B cell (primary cell): Measurements from ENCODE around the gene HEXD. TPM values are rescaled to one million over a fixed set of nuclear protein-coding genes. Genes with fewer than 3 reads are reported as not detected.
"Not testable (repeated sequence)": the region's sequence is repeated elsewhere in the genome, so short reads cannot be mapped to it uniquely, and the experiment has no call there.

Experiments
- ATAC-seq: fragments of 200-7000 bp; cut with Tn5 transposase; one replicate; pipeline ENCODE4 v1.10.0; 2021; ENCODE audit warnings: low read depth, mild to moderate bottlenecking, moderate number of reproducible peaks, moderate library complexity
- CTCF ChIA-PET: fragments of 350-600 bp; sonication (Branson Sonifier 250); formaldehyde crosslinking; loops from one replicate; lab custom pipeline; 2021; ENCODE audit warnings: antibody characterized with exemption, inconsistent platforms; lab: Charles Lee
- POLR2A ChIA-PET: fragments of 350-600 bp; sonication (Branson Sonifier 250); formaldehyde crosslinking; loops from one replicate; lab custom pipeline; 2021; ENCODE audit warnings: antibody characterized with exemption; lab: Charles Lee
- DNase-seq: peaks from one replicate; pipeline ENCODE4 v3.0.0; 2013
- H2AFZ ChIP-seq: 2 replicates; pipeline ENCODE4 v1.6.1; 2012; ENCODE audit warnings: mild to moderate bottlenecking, low read depth, low read length; ENCODE audit not compliant: insufficient read depth, poor library complexity, severe bottlenecking
- H3K27ac ChIP-seq, 2 donors: 1 replicate in 1 of 2; 2 replicates in 1 of 2; pipeline ENCODE4 v1.5.1; 2012 to 2013; ENCODE audit warnings: low read length in 2 of 2, mild to moderate bottlenecking in 2 of 2, moderate library complexity in 1 of 2
- H3K27me3 ChIP-seq, 4 experiments: fragments of 200-600 bp in 1 of 4; sonication (generic) in 1 of 4; replicated peaks in 1 of 4; 1 replicate in 2 of 4; 2 replicates in 2 of 4; pipeline versions ENCODE4 v1.6.1 to v1.7.0; 2013 to 2016; ENCODE audit warnings: low read length in 3 of 4, mild to moderate bottlenecking in 2 of 4, mixed read lengths in 1 of 4, moderate library complexity in 1 of 4; ENCODE audit not compliant: insufficient read depth in 4 of 4, control insufficient read depth in 3 of 4; ENCODE audit errors: control extremely low read depth in 1 of 4
- H3K36me3 ChIP-seq, 2 experiments: replicated peaks in 1 of 2; 1 replicate in 1 of 2; 2 replicates in 1 of 2; pipeline versions ENCODE4 v1.6.1 to v1.7.1; 2013; ENCODE audit warnings: low read length in 1 of 2; ENCODE audit not compliant: insufficient read depth in 2 of 2, control insufficient read depth in 1 of 2; ENCODE audit errors: control extremely low read depth in 1 of 2, extremely low read depth in 1 of 2
- H3K4me1 ChIP-seq, 2 donors: fragments of 200-600 bp in 1 of 2; sonication (generic) in 1 of 2; 1 replicate in 1 of 2; 2 replicates in 1 of 2; pipeline versions ENCODE4 v1.5.1 to v1.6.1; 2013 to 2017; ENCODE audit warnings: low read length in 2 of 2; ENCODE audit not compliant: control insufficient read depth in 2 of 2, insufficient read depth in 2 of 2
- H3K4me2 ChIP-seq: replicated peaks from 2 replicates; pipeline ENCODE3; 2012; ENCODE audit warnings: mild to moderate bottlenecking, low read depth, low read length; ENCODE audit not compliant: poor library complexity, severe bottlenecking
- H3K4me3 ChIP-seq, 5 experiments: fragments of 200-600 bp in 1 of 5; sonication (generic) in 1 of 5; 1 replicate in 3 of 5; 2 replicates in 2 of 5; pipeline versions ENCODE4 v1.5.1 to v1.7.0; 2011 to 2016; ENCODE audit warnings: low read length in 4 of 5, mild to moderate bottlenecking in 4 of 5, low read depth in 2 of 5, control low read depth in 1 of 5, moderate library complexity in 1 of 5; ENCODE audit not compliant: insufficient read depth in 1 of 5; ENCODE audit errors: control extremely low read depth in 1 of 5, extremely low read depth in 1 of 5
- H3K79me2 ChIP-seq: fragments of 200-600 bp; sonication (generic); one replicate; pipeline ENCODE4 v1.6.0; 2016; ENCODE audit warnings: low read length; ENCODE audit not compliant: control insufficient read depth, insufficient read depth
- H3K9ac ChIP-seq: fragments of 200-600 bp; sonication (generic); 2 replicates; pipeline ENCODE4 v1.6.1; 2017; ENCODE audit warnings: mild to moderate bottlenecking, low read length, moderate library complexity
- H3K9me3 ChIP-seq, 3 donors: one replicate each; pipeline versions ENCODE4 v1.6.1 to v1.7.1; 2013; ENCODE audit warnings: low read length in 2 of 3; ENCODE audit not compliant: control insufficient read depth in 2 of 3, insufficient read depth in 1 of 3; ENCODE audit errors: control extremely low read depth in 1 of 3
- H4K20me1 ChIP-seq: 2 replicates; pipeline ENCODE4 v1.6.0; 2012; ENCODE audit warnings: mild to moderate bottlenecking, low read length; ENCODE audit not compliant: insufficient read depth, control insufficient read depth, poor library complexity, severe bottlenecking
- H3K27ac Mint-ChIP-seq: one replicate; pipeline ENCODE4 v1.8.0; 2021; ENCODE audit warnings: mixed read lengths
- H3K27me3 Mint-ChIP-seq: one replicate; pipeline ENCODE4 v1.8.0; 2021; ENCODE audit warnings: mixed read lengths
- H3K4me1 Mint-ChIP-seq: one replicate; pipeline ENCODE4 v1.8.0; 2021; ENCODE audit warnings: mixed read lengths
- H3K4me3 Mint-ChIP-seq: one replicate; pipeline ENCODE4 v1.8.0; 2021; ENCODE audit warnings: mixed read lengths
- H3K9me3 Mint-ChIP-seq: one replicate; pipeline ENCODE4 v1.8.0; 2022; ENCODE audit warnings: mixed read lengths; ENCODE audit not compliant: insufficient read depth
- EZH2 ChIP-seq: IDR thresholded peaks from 2 replicates; pipeline ENCODE4 v1.6.1; 2012; ENCODE audit warnings: borderline replicate concordance, low read depth, mild to moderate bottlenecking, moderate library complexity, low read length; ENCODE audit not compliant: insufficient read depth, poor library complexity, severe bottlenecking
- WGBS: methylation state at CpG from one replicate; pipeline ENCODE4 v1.1.5; 2013; ENCODE audit warnings: missing lambda C conversion rate; ENCODE audit not compliant: insufficient coverage; 5-methylcytosine and 5-hydroxymethylcytosine counted together
- intact Hi-C: fragments of 100-400 bp; cut with micrococcal nuclease; formaldehyde crosslinking; loops from one replicate; pipeline ENCODE4 v1.10.0; 2022
- polyA plus RNA-seq: library from polyadenylated mRNA; depleted of rRNA; stranded (reverse); fragments of >200 nt; gene quantifications from 2 replicates; pipeline ENCODE4 v1.2.3, GENCODE V29; 2012
- total RNA-seq, 2 donors: library from RNA; stranded (reverse); fragments of 120-200 nt in 1 of 2; gene quantifications; 1 replicate in 1 of 2; 2 replicates in 1 of 2; pipeline versions ENCODE4 v1.2.3 to v1.2.4, GENCODE V29; 2013 to 2022
- TF ChIP-seq, protein P1 (sequence below): fragments of 200-600 bp; IDR thresholded peaks from one replicate; pipeline ENCODE4 v1.8.0; 2022; ENCODE audit warnings: antibody characterized with exemption, mild to moderate bottlenecking

Gene HEXD
- total and polyA plus RNA-seq, 2 donors (not counting 1 experiment from before 2014, with no cell fraction given): 128 to 317 TPM

DNA sequence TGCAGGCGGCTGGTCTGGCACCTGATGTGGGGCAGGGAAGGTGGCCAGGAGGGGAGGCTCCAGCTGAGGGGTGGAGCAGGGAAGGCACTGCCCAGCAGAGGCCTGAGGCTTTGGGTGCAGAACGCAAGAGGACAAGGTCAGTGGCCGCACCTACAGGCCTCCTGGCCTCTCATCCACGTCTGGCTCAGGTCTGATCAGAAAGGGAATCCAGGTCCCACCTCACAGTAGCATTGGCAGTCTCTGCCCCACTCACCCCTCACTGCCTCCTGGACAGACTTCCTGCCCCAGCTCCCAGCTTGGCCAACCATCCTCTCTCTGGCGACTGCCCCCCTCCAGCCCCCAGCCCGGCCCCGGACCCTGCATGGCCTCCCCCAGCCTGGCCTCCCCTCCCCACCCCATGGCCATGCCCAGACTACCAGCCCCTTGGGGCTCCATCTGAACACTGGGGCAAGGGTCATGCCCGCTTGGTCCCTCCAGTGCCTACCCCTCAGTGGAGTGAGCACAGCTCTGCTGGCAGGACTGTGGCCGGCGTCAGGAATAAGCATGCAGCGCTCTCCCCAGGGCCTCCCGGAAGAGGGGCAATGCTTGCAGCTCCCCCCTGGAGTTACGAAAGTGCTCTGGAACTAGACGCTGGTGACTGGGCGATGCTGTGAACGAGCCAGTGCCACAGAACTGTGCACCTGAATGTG is 42.0 kb upstream of the HEXD start:
- TF ChIP-seq EZH2: no peak
- TF ChIP-seq, protein P1, sequence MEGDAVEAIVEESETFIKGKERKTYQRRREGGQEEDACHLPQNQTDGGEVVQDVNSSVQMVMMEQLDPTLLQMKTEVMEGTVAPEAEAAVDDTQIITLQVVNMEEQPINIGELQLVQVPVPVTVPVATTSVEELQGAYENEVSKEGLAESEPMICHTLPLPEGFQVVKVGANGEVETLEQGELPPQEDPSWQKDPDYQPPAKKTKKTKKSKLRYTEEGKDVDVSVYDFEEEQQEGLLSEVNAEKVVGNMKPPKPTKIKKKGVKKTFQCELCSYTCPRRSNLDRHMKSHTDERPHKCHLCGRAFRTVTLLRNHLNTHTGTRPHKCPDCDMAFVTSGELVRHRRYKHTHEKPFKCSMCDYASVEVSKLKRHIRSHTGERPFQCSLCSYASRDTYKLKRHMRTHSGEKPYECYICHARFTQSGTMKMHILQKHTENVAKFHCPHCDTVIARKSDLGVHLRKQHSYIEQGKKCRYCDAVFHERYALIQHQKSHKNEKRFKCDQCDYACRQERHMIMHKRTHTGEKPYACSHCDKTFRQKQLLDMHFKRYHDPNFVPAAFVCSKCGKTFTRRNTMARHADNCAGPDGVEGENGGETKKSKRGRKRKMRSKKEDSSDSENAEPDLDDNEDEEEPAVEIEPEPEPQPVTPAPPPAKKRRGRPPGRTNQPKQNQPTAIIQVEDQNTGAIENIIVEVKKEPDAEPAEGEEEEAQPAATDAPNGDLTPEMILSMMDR: no peak
- Mint-ChIP-seq H3K4me3 (no peak overlapping the region), H3K27me3 (peaks cover 26% of the 10 kb centered on the region), H3K9me3 (no peaks in the 10 kb centered on the region), H3K4me1 (peaks cover 16% of the 10 kb centered on the region), H3K27ac (no peak overlapping the region)
- Histone ChIP-seq H3K4me3 (no peak overlapping the region), H4K20me1 (no peaks in the 10 kb centered on the region), H2AFZ (no peak overlapping the region), H3K4me2 (no peak overlapping the region), H3K27me3 (peaks cover 0 to 45% (median 13%) of the 10 kb centered on the region in 4 experiments), H3K9ac (no peak overlapping the region), H3K9me3 (peaks cover 0 to 11% (median 0%) of the 10 kb centered on the region in 3 donors), H3K27ac (no peak overlapping the region), H3K79me2 (no peaks in the 10 kb centered on the region), H3K36me3 (no peaks in the 10 kb centered on the region), H3K4me1 (peaks cover 13 to 18% of the 10 kb centered on the region in 2 donors)
- intact Hi-C loops: no loop called here
- ChIA-PET CTCF (no interaction called here), POLR2A (no interaction called here)
- WGBS: 90% methylated on average over 15 of the region's 16 CpGs
- DNase-seq (no peak), ATAC-seq (no peak)

DNA sequence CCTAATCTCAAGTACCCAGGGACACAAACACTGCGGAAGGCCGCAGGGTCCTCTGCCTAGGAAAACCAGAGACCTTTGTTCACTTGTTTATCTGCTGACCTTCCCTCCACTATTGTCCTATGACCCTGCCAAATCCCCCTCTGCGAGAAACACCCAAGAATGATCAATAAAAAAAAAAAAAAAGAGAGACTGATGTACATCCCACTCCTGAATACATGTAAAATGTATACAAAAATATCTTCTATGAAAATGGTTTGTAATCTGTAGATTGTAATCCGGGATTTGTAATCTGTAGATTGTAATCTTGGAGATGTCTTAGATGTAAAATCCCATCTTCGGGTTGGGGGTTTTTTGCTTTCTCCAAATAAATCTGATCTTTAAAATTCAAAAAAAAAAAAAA is 40.9 kb upstream of the HEXD start:
- H3K79me2 ChIP-seq, ATAC-seq, H3K27ac ChIP-seq, H3K9ac ChIP-seq, H3K4me3 ChIP-seq, H4K20me1 ChIP-seq, H3K4me1 ChIP-seq, POLR2A ChIA-PET, DNase-seq, intact Hi-C loops, H2AFZ ChIP-seq, H3K4me3 Mint-ChIP-seq, H3K36me3 ChIP-seq, H3K4me2 ChIP-seq, CTCF ChIA-PET, H3K9me3 Mint-ChIP-seq, H3K9me3 ChIP-seq, H3K27ac Mint-ChIP-seq: not testable (repeated sequence)
- H3K27me3 ChIP-seq: peaks cover 0 to 39% (median 10%) of the 10 kb centered on the region in 4 experiments
- Mint-ChIP-seq H3K27me3 (peaks cover 31% of the 10 kb centered on the region), H3K4me1 (peaks cover 14% of the 10 kb centered on the region)
- WGBS: no CpG with 5 or more reads among the region's 5 CpGs
